Posterior cingulate gyrus (tissue), 11 donors: ENCODE results near the gene GRIK4.
"Not testable (repeated sequence)": the region's sequence is repeated elsewhere in the genome, so short reads cannot be mapped to it uniquely, and the experiment has no call there.

Experiments
- DNase-seq, 10 donors: peaks; one replicate each; pipeline versions ENCODE4 v3.0.0 to v3.0.0-alpha.2; 2020 to 2021; ENCODE audit warnings: mixed read lengths in 3 of 10
- intact Hi-C: fragments of 100-400 bp; cut with DNase I; formaldehyde crosslinking; loops from one replicate; pipeline ENCODE4 v1.15.1; 2023

Gene GRIK4

DNA sequence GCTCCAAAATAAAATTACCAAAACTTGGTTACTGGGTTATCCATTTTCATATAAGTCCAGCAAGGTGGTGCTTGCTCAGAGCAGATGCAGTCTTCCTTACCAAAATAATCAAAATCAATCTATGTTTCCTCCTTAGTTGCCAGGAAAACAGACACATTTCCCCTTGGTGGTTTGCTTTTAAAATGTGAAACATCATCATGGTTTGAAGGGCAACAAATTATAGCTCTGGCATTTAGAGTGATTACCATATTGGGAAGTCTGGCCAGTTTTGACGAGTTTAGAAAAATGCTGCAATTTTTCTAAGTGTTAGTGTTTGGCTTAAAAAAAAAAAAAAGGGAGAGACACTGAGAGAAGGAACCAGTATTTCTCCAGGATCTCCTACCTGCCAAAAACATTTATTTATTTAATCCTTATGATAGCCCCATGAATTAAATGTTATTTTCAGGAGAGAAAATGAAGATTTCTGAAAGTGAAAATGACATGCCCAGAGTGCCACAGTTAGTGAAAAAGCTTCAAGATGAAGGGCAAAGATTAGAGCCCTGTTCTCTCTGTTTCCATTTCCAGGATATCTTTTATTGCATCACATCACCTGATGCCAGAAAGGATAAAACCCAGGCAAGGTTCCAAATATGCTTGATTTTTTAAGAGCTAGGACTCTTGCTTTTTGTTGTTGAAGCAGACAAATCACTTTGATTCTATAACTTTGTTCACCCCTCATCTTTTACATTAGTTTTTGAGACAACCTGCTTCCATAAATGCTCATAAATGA is 482.7 kb downstream of the GRIK4 start:
- DNase-seq, result no peak
- intact Hi-C loops, result no loop called here

DNA sequence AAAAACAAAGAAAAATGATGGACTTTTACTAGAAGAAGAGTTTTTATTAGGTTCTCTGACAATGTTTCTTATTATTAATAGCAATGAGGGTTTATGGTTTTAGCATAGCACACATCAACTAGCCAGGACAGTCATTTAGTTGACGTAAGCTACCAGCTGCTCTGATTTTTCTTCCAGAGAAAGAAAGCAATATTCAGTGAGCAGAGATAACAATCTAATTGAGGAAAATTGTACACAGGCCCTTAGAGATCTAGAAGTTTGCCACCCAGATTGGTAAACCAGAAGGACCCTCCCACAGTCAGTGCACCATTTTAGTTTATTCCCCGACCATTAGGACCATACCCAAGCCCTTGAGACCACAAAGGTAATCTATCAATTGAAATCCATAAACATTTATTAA is 483.6 kb downstream of the GRIK4 start:
- no peak for DNase-seq
- intact Hi-C loops, result no loop called here

DNA sequence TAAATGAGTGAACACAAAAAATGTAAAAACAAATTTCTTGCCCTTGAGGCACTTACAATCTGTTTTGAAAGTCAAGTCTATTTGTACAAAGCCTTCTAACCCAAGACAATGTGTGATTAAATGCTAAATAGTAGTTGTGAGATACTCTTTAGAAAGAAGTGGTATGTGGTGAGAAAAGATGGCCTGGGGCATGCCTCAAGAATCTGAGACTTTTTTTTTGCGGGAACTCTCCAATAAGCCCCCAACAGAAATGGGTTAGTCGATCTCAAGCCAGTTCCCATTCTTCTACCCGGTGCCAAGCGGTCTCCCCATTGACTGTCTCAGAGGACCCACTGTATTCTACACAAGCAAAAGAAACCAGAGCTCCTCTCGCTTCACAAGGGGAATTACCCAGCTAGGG is 485.4 kb downstream of the GRIK4 start:
- no peak for DNase-seq
- intact Hi-C loops, result no loop called here

DNA sequence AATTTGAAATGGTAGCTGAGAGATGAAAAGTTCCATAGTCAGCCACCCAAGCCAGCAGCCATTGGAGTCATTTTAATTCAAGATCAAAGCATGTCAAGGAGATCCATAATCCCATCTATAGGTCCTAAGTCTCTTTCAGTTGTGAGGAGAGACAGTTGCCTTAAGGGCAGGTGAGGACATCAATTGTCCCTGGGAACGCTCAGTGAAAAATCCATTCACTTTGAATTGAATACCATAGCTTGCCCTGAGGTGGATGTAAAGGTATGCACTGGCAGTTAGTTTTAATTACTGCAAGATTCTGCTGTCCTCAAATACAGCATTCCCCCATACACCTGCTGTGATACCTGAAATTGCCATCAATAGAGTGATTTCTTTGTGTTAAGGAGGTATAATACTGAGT is 487.0 kb downstream of the GRIK4 start:
- intact Hi-C loops, result no loop called here
- DNase-seq, result no peak

DNA sequence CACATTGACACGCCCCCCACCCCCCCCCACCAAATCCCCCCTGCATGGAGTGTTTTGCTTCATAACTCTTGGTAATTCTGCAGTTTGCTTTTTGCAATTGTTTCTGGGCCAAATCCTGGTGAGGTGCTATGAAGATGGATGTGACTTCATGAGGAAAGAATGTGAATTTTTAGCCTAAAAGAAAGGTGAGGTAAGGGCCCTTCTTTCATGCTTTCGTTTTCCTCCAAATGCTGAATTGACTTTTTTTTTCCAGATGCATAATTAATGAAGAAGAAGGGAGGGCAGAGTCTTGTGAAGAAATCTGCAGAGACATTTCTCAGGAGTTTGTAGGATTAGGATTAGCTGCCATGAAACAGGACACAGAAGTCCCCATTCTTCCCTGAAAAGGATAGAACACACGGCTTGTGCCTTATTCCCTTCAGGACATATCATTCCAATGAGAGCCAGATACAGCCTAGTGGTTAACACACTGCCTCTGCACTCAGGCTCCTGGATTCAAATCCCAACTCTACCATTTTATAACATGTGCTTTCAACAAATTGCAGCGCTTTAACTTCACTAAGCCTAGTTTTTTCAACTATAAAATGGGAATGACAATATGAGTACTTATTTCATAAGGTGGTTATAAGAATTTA is 492.8 kb downstream of the GRIK4 start:
- intact Hi-C loops, result no loop called here
- no peak for DNase-seq

DNA sequence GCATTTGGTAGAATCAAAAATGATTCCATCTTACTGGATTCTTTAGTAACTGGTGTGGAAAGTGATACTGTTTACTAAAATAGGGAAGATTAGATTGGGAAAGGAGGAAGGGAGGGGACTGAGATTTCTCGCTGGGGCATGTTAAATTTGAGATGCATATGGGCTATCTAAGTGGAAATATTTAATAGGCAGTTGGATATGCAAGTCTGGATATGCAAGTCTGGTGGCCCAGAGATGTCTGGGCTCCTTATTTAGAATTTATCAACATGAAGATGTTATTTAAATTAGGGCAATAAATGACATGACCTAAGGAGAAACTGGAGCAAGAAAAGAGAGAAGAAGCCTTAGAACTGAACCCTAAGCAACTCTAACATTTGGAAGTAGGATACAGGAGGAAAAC is 495.4 kb downstream of the GRIK4 start:
- DNase-seq, result no peak
- intact Hi-C loops, result no loop called here

DNA sequence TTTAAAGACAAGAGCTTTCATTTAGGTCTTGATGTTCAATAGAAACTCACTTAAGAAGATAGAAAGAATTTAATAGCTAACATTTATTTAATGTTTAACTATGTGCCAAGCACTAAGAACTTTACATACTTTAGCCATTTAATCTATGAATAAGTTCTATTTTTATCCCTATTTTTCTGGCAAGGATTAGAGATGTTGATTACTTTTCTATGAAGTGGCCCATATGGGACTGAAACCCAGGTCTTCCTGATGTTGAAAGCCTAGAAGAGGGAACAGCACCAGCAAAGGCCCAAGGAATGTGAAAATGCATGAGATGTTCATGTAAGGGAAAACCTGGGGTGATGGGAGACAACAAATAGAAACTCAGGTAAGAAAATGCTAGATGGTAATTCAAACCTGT is 497.0 kb downstream of the GRIK4 start:
- intact Hi-C loops, result no loop called here
- DNase-seq, result no peak

DNA sequence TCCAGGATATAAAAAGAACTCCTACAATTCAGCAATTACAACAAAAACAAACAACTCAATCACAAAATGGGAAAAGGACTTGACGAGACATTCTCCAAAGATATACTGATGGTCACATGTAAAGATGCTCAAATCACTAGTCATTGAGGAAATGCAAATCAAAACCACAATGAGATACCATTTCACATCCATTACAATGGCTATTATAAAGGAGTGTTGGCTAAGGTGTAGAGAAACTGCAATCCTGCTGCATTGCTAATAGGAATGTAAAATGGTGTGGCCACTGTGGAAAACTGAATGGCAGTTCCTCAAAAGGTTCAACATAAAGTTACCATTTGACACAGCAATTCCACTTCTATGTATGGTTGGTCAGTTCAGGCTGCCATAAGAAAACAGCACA is 500.5 kb downstream of the GRIK4 start:
- intact Hi-C loops, result no loop called here
- DNase-seq, result no peak

DNA sequence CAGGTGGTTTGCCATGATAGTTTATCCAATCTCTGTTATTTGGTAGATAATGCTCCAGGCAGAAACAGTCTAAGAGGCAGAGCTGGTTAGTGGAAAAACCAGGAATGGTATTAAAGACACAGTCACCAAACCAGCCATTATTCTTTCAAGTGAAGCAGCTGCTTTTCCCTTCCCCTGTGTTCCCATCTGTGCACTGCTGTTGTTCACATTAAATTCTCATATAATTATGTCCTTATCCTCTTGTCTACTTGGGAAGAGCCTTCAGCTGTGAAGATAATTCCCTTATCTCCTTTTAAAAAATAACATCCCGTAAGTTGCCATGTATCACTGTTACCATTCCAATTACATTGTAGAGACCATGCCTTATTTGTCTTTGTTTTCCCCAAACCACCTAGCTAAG is 507.2 kb downstream of the GRIK4 start:
- no peak for DNase-seq
- intact Hi-C loops, result no loop called here

DNA sequence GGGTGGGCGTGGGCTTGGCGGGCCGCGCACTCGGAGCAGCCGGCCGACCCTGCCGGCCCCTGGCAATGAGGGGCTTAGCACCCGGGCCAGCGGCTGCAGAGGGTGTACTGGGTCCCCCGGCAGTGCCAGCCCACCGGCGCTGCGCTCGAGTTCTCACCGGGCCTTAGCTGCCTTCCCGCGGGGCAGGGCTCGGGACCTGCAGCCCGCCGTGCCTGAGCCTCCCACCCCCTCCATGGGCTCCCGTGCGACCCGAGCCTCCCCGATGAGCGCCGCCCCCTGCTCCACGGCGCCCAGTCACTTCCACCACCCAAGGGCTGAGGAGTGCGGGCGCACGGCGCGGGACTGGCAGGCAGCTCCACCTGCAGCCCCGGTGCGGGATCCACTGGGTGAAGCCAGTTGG is 510.2 kb downstream of the GRIK4 start:
- intact Hi-C loops, DNase-seq: not testable (repeated sequence)

DNA sequence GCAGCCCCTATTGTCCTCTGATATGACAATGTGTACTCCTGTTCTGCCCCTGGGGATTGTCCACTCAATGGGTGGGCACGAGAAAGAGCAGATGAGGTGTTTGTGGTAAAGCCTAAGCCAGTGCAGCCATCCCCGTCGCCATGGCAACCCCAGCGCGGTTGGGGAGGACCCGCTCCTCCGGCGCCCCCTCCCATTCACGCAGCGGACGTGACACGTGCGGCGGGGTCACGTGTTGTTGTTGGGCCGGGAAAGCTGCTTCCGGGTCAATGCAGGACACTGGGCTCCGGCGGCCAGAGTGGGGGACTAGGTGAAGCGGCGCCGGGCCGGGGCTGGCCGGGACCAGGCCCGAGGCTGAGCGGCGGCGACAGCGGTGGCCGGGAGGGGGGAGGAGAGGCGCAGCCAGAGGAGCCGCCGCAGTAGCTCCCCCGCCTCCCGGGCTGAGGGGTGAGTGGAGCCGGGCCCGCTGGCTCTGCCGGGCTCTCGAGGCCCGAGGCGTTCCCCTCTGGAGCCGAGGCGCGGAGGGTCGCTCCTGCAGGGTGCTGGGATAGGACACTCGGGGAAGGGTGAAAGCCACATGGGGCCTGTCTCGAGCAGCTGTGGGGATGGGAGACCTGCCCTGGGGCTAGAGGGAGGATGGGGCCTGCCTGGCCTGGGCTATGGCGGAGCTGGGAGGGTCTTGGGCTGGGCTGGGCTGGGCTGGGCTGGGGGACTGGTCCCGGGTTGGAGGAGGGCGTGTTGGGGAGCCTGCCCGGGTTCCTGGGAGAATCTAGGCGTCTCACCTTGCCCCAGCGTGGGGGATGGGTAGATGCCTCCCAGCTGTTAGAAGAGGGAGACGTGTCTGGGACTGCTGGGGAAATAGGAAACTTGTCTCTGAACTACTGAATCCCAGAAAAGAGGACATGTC is 512.6 kb downstream of the GRIK4 start, which contains the start of gene TBCEL:
TSS of gene TBCEL (plus strand) at position 255 of the 904 bp plus-strand sequence. CDS start 21,589 bp downstream, outside the sequence.
- intact Hi-C loops, result no loop called here

DNA sequence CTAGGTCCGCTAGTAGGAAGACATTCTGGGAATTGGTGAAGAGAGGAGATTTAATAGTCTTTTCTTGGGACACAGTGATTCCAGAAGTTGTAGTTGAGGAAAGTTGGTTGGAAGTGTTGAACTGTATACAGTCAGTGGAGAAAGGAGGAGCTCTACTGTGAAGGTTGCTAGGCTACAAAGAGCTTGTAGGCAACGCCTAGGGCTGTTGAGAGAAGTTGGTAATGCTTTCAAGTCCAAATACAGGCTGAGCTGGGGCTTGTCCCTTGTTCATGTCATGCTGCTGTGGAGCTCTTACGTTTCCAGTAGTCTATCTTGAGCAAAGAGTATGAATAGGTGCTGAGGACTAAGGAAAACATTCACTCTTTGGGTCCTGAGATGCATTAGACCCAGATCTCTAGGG is 513.4 kb downstream of the GRIK4 start:
- intact Hi-C loops, result no loop called here
- DNase-seq, result no peak

More for the DNA sequence above, 512.6 kb downstream of the GRIK4 start, which contains the start of gene TBCEL:
- DNase-seq, result peak; percentile 86 to 99 (median 94)

DNA sequence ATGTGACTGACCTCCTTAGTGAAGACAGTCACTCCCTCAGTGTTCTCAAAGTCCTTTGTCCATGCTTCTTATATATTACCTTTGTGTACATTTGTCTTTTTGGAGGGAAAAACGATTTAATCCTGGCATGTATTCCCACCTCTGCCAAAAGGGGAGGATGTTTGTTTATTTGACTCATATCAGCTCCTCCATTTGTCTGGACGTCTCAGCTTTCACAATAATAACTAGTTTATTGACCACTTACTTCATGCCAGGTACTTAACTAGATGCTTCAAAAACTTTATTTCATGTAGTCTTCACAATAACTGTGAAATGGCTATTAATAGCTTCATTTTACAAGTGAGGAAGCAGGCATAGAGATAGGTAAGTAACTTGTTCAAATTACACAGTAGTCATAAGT is 517.6 kb downstream of the GRIK4 start:
- no peak for DNase-seq
- intact Hi-C loops, result no loop called here

DNA sequence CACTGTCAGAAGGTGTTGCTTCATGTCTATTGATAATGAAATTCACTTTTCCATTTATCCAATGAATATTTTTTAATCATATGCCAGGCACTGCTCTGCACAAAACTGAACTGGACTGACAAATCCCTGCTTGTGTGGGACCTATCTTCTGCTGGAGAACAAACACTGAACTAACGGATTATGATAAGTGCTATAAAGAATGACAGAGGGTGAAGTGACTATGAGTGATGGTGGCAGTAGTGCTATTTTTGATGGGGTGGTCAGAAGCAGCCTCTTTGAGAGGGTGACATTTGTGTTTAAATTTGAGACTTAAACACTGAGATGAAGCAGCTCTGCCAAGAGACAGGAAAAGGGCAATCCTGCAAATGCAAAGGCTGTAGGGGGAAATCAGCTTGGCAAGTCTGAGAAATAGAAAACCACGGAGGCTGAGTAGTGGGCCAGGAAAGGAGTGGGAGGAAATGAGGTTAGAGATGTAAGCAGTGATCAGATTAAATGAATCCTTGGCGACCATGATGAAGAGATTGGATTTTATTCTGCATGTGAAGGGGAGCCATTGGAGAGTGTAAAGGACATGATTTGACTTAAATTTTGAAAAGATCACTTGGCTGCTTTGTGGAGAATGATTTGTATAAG is 518.4 kb downstream of the GRIK4 start:
- DNase-seq, result no peak
- intact Hi-C loops, result loop anchor here (10.0 kb wide), 1 partner anchor 85 kb away; no protein-coding TSS in a partner anchor

DNA sequence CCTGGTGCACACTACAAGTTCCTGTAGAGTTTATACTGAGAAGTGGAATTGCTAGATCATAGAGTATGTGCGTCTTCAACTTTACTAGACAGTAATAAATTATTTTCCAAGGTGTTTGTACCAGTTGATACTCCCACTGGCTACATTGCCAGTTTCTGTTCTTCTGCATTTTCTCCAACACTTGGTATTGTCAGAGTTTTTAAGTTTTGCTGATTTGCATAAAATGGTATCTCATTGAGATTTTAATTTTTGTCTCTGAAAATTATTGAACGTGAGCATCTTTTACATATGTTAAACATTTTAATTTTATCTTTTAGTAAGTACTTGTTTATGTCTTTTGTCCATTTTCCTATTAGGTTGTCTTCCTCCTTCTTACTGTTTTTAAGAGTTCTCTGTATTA is 519.6 kb downstream of the GRIK4 start:
- intact Hi-C loops, result loop anchor here (10.0 kb wide), 1 partner anchor 84 kb away; no protein-coding TSS in a partner anchor
- no peak for DNase-seq

DNA sequence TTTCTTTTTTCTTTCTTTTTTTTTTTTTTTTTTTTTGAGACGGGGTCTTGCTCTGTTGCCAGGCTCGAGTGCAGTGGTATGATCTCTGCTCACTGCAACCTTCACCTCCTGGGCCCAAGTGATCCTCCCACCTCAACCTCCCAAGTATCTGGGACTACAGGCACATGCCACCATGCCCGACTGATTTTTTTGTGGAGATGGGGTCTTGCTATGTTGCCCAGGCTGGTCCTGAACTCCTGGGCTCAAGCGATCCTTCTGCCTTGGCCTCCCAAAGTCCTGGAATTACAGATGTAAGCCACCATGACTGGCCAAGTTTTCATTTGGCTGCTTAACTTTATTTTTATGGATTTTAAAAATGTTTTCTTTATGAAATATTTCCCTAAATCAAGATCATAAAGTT is 520.1 kb downstream of the GRIK4 start:
- DNase-seq, result not testable (repeated sequence)
- intact Hi-C loops, result loop anchor here (10.0 kb wide), 1 partner anchor 83 kb away; no protein-coding TSS in a partner anchor

DNA sequence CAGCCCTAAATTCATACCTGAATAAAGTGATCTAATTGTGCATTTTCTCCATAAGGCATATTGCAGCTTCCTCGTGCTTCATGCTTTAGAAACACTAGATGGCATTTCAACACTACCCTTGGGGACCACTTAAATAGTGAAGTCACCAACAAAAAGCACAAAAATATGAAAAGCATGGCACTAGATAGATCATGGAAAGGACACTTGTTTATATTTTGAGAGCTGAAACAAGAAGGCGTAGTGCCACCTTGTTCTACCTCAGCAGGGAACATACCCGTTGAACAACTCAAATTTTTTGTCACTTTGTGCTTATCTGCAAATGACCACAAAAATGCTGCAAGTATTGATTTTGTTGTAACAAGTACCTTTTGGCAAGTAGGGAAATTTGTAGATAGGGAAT is 521.0 kb downstream of the GRIK4 start:
- intact Hi-C loops, result loop anchor here (10.0 kb wide), 1 partner anchor 82 kb away; no protein-coding TSS in a partner anchor
- DNase-seq, result no peak

DNA sequence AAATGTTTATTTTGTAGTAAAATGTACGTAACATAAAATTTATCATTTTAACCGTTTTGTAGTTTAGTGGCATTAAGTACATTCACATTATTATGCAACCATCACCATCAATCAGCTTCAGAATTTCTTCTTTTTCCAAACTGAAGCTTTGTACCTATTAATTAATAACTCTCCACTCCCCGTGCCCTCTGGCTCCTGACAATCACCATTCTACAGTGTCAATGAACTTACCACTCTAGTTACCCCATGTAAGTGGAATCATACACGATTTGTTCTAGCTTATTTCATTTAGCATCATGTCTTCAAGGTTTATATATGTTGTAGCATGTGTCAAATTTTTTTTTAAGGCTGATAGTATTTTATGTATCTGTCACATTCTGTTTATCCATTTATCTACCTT is 522.1 kb downstream of the GRIK4 start:
- no peak for DNase-seq
- intact Hi-C loops, result loop anchor here (10.0 kb wide), 1 partner anchor 81 kb away; no protein-coding TSS in a partner anchor

DNA sequence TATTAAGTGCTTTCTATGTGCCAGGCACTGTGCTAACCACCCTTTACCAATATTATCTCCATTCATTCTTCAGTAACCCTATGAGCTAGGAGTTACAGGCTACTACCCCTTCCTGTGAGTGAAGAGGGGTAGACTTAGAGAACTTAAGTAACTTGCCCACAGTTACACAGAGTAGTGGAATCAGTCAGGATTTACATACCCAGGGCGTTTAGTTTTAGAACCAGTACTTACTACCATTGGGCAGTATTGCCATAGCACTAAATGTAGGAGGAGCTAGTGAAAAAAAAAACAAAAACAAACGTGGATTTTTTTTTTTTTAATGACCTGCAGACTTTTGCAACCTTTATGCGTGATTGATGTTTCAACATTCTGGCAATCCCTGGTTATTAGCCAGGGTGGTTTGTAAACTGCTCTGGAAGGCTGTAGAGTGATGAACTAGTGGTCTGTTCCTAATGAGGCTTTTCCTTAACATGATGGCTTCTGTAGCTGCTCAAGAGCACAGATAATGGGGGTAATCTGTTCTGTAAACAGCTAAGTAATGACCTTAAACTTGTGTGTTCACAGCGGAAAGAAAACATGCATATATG is 523.7 kb downstream of the GRIK4 start:
- intact Hi-C loops, result loop anchor here (10.0 kb wide), 1 partner anchor 80 kb away; no protein-coding TSS in a partner anchor
- no peak for DNase-seq

DNA sequence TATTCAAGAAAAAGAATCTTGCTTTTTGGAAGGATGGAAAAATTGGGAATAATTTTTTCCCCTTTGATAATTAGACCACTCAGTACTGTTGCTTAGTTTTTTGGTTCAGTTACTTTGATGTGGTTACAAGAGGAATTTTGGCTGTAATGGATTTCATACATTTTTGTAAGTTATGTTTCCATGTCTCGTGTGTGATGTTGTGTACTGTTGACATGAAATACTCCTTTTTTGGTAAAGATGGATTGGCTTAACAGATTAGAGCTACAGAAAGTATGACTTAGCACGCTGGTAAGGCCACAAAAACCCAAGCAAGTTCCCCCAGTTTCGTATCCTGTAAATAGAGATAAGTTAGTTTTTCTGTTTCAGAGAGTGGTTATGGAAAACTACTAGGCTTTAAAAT is 524.2 kb downstream of the GRIK4 start:
- intact Hi-C loops, result loop anchor here (10.0 kb wide), 1 partner anchor 79 kb away; no protein-coding TSS in a partner anchor
- DNase-seq, result no peak
